Ectodermal cell (in vitro differentiated cells): ENCODE data around the gene TPCN2.

ENCODE experiments used
- H3K27ac ChIP-seq: 2 replicates; pipeline ENCODE4 v1.7.0; 2013; ENCODE audit warnings: mild to moderate bottlenecking, low read depth, low read length; ENCODE audit not compliant: insufficient read depth, poor library complexity, severe bottlenecking
- H3K27me3 ChIP-seq: 2 replicates; pipeline ENCODE4 v1.7.0; 2013; ENCODE audit warnings: mild to moderate bottlenecking, low read length; ENCODE audit not compliant: insufficient read depth, control insufficient read depth, poor library complexity, severe bottlenecking
- H3K36me3 ChIP-seq: one replicate; pipeline ENCODE4 v1.7.0; 2013; ENCODE audit warnings: low read length; ENCODE audit not compliant: control insufficient read depth, insufficient read depth
- H3K4me1 ChIP-seq: one replicate; pipeline ENCODE4 v1.7.0; 2013; ENCODE audit warnings: low read length; ENCODE audit not compliant: control insufficient read depth, insufficient read depth
- H3K4me3 ChIP-seq: 2 replicates; pipeline ENCODE4 v1.7.0; 2013; ENCODE audit warnings: low read depth, low read length, control low read depth; ENCODE audit not compliant: insufficient read depth
- H3K9me3 ChIP-seq: 2 replicates; pipeline ENCODE4 v1.7.0; 2013; ENCODE audit warnings: mild to moderate bottlenecking, low read length, moderate library complexity; ENCODE audit not compliant: control insufficient read depth
- WGBS, 2 experiments: methylation state at CpG; one replicate each; pipeline ENCODE4 v1.1.7; 2013; ENCODE audit warnings: missing lambda C conversion rate in 2 of 2; 5-methylcytosine and 5-hydroxymethylcytosine counted together

Gene TPCN2

DNA sequence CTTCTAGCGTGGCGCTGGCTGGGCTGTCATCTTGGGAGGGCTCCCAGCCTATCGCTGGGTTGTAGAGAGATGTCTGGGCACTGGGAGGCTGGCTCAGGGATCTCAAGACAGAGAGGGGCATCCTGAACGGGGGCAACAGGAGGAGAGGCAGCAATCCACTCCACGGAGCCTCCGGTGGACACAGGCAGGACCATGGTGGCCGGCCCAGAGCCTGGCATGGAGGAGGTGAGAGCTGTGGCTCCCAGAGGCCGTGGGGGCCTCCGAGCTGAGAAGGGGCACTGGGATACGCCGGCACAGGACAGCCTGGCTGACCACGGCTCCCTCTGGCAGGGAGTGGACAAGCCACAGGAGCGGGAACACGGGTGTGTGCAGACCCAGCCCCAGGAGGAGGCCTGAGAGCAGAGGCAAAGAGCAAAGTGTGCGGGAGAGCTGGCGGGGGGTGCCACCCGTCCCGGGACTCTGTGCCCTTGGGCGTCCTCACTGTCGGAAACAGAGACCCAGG, 44.8 kb upstream of the TPCN2 start:
- WGBS, 2 experiments = 95 to 96% methylated on average over 20 of the region's 20 CpGs
- H3K9me3 ChIP-seq = no peaks in the 10 kb centered on the region
- no peak overlapping the region for H3K27ac ChIP-seq
- H3K27me3 ChIP-seq = no peaks in the 10 kb centered on the region
- no peaks in the 10 kb centered on the region for H3K36me3 ChIP-seq
- no peaks in the 10 kb centered on the region for H3K4me1 ChIP-seq
- H3K4me3 ChIP-seq = no peak overlapping the region

DNA sequence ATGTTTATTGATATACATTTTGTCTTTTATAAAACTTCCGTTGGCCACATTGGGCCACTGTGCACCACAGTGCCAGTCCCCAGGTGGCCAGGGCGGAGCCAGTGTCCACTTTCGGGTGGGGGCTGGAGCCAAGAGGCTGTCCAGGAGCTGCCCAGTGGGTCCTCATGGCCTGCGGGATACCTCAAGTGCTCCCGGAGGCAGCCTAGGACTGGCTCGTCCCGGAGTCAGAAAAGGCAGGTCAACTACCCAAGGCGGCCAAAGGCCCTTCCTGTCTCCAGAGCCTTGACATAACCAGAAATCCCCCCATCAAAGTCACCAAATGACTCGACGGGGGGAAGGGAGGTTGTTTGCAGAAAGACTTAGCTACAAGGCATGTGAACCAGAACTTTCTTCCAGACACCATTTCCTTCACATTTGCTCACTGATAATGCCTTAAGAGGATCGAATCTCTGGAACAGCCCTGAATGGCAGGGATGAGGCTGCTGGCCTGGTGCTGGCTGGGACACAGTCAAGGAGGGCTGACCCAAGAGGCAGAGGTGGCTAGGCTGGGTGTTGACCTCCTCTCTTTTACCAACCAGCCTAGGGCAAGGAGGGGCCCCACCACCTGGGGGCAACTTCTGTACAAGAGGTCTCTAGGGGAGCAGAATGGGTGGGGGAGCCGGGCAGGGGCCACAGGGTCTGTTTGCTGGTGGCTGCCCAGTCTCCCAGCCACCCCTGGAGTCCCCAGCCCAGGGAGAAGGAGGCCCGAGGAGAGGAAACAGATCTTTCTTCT, 44.1 kb upstream of the TPCN2 start:
- Histone ChIP-seq H3K4me3 (no peak overlapping the region), H3K27ac (no peak overlapping the region), H3K36me3 (no peaks in the 10 kb centered on the region), H3K4me1 (no peaks in the 10 kb centered on the region), H3K9me3 (no peaks in the 10 kb centered on the region), H3K27me3 (no peaks in the 10 kb centered on the region)
- 87 to 91% methylated on average over 13 of the region's 13 CpGs for WGBS, 2 experiments

DNA sequence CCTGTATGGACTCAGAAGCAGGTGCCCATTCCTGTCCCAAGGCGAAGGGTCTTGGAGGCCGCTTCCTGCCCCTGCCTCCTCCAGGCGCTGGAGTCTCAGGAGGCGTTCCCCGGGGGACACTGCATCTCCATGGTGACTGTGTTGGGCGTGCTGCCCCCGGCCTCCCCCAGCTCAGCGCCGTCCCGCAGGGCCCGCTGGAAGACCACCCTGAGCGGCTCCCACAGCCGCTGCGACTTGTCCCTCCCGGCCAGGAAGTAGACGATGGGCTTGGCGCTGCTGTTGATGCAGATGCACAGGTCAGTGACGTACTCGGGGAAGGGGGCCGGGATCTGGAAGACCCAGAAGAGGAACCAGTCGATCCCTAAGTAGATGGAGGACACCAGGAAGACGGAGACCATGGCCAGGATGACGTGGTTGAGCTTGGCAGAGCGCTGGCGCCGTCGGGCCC, 43.5 kb upstream of the TPCN2 start:
- no peak overlapping the region for H3K4me3 ChIP-seq
- no peaks in the 10 kb centered on the region for H3K27me3 ChIP-seq
- no peak overlapping the region for H3K27ac ChIP-seq
- H3K4me1 ChIP-seq = peaks cover 5% of the 10 kb centered on the region
- 95 to 97% methylated on average over 27 of the region's 27 CpGs for WGBS, 2 experiments
- no peaks in the 10 kb centered on the region for H3K9me3 ChIP-seq
- no peaks in the 10 kb centered on the region for H3K36me3 ChIP-seq

- 96% methylated on average over 48 of the region's 48 CpGs for WGBS, 2 experiments
- no peaks in the 10 kb centered on the region for H3K27me3 ChIP-seq
- H3K9me3 ChIP-seq = no peaks in the 10 kb centered on the region
Measured at GRCh38 chr11:69005631-69006368, 42.9 kb upstream of the TPCN2 start.

DNA sequence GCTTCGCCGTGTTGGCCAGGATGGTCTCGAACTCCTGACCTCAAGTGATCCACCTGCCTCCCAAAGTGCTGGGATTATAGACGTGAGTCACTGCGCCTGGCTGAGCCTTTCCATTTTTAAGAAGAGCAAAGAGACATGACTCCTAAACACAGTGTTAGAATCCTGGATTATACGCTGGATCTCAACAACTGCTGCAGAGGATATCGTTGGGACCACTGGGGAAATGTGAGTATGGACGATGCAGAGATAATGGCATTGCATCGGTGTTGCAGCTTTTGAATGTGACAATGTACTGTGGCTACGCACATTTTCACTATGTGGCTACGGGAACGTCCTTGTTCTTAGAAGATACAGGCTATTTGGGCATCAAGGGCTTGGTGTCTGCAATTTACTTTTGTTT, 41.9 kb upstream of the TPCN2 start:
- H3K4me1 ChIP-seq = peaks cover 19% of the 10 kb centered on the region
- H3K9me3 ChIP-seq = no peaks in the 10 kb centered on the region
- 93 to 94% methylated on average over 12 of the region's 12 CpGs for WGBS, 2 experiments
- no peaks in the 10 kb centered on the region for H3K36me3 ChIP-seq
- H3K27ac ChIP-seq = no peak overlapping the region
- no peak overlapping the region for H3K4me3 ChIP-seq
- H3K27me3 ChIP-seq = peaks cover 4% of the 10 kb centered on the region

More at GRCh38 chr11:69005631-69006368, 42.9 kb upstream of the TPCN2 start:
- Histone ChIP-seq H3K36me3 (no peaks in the 10 kb centered on the region), H3K27ac (no peak overlapping the region), H3K4me1 (peaks cover 11% of the 10 kb centered on the region), H3K4me3 (no peak overlapping the region)

DNA sequence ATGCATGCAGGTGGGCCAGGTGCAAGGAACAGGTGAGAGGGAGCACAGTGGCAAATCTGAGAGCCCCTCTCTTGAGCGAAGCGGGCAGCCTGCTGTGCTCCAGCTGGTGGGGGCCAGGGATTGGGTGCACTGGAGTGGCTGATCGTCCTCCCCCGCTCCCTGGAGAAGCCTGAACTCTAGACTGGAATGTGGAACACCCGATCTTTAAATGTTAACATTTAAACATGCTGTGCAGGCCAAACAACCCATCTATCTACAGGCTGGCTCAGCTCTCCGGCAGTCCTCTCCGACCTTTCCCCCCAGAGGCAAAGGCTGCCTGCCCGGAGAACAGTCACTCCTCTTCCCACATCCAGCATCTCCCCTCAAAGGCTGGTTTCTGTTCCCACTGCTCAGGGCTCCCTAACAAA, 40.8 kb upstream of the TPCN2 start:
- H3K27me3 ChIP-seq = peaks cover 5% of the 10 kb centered on the region
- H3K4me3 ChIP-seq = no peak overlapping the region
- H3K36me3 ChIP-seq = no peaks in the 10 kb centered on the region
- 78 to 82% methylated on average over 8 of the region's 8 CpGs for WGBS, 2 experiments
- H3K4me1 ChIP-seq = peaks cover 28% of the 10 kb centered on the region
- no peak overlapping the region for H3K27ac ChIP-seq
- no peaks in the 10 kb centered on the region for H3K9me3 ChIP-seq

DNA sequence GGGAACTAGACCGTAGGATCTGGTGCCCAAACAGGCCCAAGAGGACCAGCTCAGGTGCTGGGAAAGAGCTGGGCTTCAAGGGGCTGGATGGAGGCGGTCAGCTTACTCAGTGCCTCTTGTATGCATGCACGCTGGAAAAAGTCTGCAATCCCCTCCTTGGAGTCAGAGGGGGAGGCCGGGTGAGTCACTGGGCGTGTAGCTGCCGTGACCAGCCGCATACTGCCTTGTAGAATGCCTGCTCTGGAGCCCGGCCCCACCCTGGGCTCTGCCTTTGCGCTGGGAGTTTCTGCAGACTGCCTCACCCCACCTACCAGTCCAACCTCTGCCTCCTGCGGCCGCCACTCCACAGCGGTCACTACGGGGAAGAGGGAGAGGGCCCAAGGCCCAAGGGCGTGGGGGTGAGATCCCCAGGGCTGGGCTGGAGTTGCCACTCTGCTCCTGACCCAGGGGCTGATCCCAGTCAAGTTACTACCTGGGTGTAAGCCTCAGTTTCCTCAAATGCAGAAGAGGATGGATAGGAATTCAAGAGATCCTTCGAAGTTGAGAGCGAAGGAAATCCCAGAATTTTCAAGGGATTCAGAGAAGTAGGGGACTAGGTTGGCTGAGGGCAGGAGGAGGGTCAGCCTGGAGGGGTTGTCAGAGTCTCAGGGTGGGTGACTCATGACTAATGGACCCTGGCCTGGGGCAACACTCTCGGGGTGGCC, 39.8 kb upstream of the TPCN2 start:
- no peak overlapping the region for H3K4me3 ChIP-seq
- H3K36me3 ChIP-seq = no peaks in the 10 kb centered on the region
- no peak overlapping the region for H3K27ac ChIP-seq
- peaks cover 31% of the 10 kb centered on the region for H3K4me1 ChIP-seq
- 82 to 85% methylated on average over 17 of the region's 17 CpGs for WGBS, 2 experiments
- peaks cover 13% of the 10 kb centered on the region for H3K27me3 ChIP-seq
- H3K9me3 ChIP-seq = no peaks in the 10 kb centered on the region

GRCh38 chr11:69009441-69010211, 39.1 kb upstream of the TPCN2 start:
- H3K36me3 ChIP-seq = no peaks in the 10 kb centered on the region
- peaks cover 16% of the 10 kb centered on the region for H3K27me3 ChIP-seq
- no peak overlapping the region for H3K27ac ChIP-seq
- WGBS, 2 experiments = 88 to 90% methylated on average over 15 to 16 of the region's 16 CpGs
- no peak overlapping the region for H3K4me3 ChIP-seq
- H3K4me1 ChIP-seq = peaks cover 38% of the 10 kb centered on the region
- H3K9me3 ChIP-seq = no peaks in the 10 kb centered on the region

DNA sequence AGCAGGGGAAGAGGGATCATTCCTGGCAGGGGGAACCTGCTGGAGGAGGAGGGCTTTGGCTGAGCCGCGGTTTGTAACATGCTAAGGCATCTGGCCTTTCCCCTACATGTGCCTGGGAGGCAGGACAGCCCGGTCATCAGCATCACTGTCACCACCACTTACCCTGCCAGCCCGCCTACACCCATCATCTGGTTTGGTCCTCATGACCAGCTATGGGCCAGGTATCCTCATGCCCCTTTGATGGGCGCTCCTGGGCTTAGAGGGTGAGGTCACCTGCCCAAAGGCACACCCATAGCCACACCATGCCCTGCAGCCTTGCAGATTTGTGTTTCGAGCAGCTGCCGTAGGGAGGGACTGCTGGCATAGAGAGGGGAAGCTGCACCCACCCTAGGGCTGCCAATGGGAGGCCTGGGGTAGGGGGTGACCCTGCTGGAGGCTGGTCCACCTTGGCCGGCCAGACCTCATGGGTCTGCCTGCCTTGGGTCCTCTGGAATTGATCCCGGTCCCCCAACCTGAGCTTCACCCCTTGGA, 38.3 kb upstream of the TPCN2 start:
- WGBS, 2 experiments = 75 to 76% methylated on average over 9 of the region's 9 CpGs
- H3K4me3 ChIP-seq = peak overlapping the region; percentile 29
- peaks cover 42% of the 10 kb centered on the region for H3K4me1 ChIP-seq
- no peaks in the 10 kb centered on the region for H3K9me3 ChIP-seq
- no peak overlapping the region for H3K27ac ChIP-seq
- no peaks in the 10 kb centered on the region for H3K36me3 ChIP-seq
- H3K27me3 ChIP-seq = peaks cover 16% of the 10 kb centered on the region
